Urinary bladder (tissue), 4 donors: Measurements from ENCODE around the gene BCAN. TPM values are rescaled to one million over a fixed set of nuclear protein-coding genes. Genes with fewer than 3 reads are reported as not detected.

ENCODE experiments used
- DNase-seq: peaks from one replicate; pipeline ENCODE4 v3.0.0-alpha.2; 2015; ENCODE audit errors: extremely low spot score
- H3K27ac ChIP-seq: one replicate; pipeline ENCODE4 v1.5.1; 2013; ENCODE audit warnings: low read depth, mild to moderate bottlenecking, moderate library complexity
- H3K36me3 ChIP-seq: one replicate; pipeline ENCODE4 v1.6.1; 2013; ENCODE audit warnings: mild to moderate bottlenecking, moderate library complexity; ENCODE audit not compliant: insufficient read depth
- H3K4me1 ChIP-seq: one replicate; pipeline ENCODE4 v1.6.1; 2013; ENCODE audit warnings: mild to moderate bottlenecking, moderate library complexity; ENCODE audit not compliant: insufficient read depth
- H3K4me3 ChIP-seq: one replicate; pipeline ENCODE4 v1.5.1; 2013; ENCODE audit warnings: low read depth, low read length
- WGBS: extraction: QIAGEN DNeasy Blood & Tissue Kit; methylation state at CpG from one replicate; pipeline ENCODE4 v1.1.7; 2013; 5-methylcytosine and 5-hydroxymethylcytosine counted together
- polyA plus RNA-seq: library from polyadenylated mRNA; stranded (reverse); fragments of 200-250 nt; gene quantifications from one replicate; pipeline ENCODE4 v1.2.3, GENCODE V29; 2013
- total RNA-seq: library from RNA; depleted of rRNA; stranded (reverse); fragments of >200 nt; gene quantifications from one replicate; pipeline ENCODE4 v1.2.3, GENCODE V29; 2014
- donor health status: healthy with polysubstance abuse.
- donor health status: healthy.

BCAN gene, protein sequence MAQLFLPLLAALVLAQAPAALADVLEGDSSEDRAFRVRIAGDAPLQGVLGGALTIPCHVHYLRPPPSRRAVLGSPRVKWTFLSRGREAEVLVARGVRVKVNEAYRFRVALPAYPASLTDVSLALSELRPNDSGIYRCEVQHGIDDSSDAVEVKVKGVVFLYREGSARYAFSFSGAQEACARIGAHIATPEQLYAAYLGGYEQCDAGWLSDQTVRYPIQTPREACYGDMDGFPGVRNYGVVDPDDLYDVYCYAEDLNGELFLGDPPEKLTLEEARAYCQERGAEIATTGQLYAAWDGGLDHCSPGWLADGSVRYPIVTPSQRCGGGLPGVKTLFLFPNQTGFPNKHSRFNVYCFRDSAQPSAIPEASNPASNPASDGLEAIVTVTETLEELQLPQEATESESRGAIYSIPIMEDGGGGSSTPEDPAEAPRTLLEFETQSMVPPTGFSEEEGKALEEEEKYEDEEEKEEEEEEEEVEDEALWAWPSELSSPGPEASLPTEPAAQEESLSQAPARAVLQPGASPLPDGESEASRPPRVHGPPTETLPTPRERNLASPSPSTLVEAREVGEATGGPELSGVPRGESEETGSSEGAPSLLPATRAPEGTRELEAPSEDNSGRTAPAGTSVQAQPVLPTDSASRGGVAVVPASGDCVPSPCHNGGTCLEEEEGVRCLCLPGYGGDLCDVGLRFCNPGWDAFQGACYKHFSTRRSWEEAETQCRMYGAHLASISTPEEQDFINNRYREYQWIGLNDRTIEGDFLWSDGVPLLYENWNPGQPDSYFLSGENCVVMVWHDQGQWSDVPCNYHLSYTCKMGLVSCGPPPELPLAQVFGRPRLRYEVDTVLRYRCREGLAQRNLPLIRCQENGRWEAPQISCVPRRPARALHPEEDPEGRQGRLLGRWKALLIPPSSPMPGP
- total RNA-seq (0.48 TPM), polyA plus RNA-seq (0.19 TPM)

DNA sequence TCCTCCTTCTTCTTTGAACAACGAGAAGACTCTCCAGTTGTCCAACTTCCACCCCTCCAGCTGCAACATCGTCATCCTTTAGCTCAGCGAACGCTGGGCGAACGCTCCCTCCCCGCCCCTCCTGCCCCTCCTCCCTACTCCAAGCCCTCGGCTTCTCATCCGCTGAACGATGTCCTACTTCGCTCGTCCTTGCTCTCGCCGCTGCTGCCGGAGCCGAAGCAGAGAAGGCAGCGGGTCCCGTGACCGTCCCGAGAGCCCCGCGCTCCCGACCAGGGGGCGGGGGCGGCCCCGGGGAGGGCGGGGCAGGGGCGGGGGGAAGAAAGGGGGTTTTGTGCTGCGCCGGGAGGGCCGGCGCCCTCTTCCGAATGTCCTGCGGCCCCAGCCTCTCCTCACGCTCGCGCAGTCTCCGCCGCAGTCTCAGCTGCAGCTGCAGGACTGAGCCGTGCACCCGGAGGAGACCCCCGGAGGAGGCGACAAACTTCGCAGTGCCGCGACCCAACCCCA, at the start of gene BCAN:
BCAN (plus strand) TSS at position 357 of the 504 bp plus-strand sequence. CDS start 3,938 bp downstream, outside the sequence.
- WGBS: under 1% methylated on average over 46 of the region's 46 CpGs
- H3K36me3 ChIP-seq: no peaks in the 10 kb centered on the region
- H3K4me1 ChIP-seq: no peaks in the 10 kb centered on the region
- peak within 1 kb of the TSS; percentile 44 for H3K4me3 ChIP-seq
- H3K27ac ChIP-seq: no peak within 1 kb of the TSS
- DNase-seq: no peak

DNA sequence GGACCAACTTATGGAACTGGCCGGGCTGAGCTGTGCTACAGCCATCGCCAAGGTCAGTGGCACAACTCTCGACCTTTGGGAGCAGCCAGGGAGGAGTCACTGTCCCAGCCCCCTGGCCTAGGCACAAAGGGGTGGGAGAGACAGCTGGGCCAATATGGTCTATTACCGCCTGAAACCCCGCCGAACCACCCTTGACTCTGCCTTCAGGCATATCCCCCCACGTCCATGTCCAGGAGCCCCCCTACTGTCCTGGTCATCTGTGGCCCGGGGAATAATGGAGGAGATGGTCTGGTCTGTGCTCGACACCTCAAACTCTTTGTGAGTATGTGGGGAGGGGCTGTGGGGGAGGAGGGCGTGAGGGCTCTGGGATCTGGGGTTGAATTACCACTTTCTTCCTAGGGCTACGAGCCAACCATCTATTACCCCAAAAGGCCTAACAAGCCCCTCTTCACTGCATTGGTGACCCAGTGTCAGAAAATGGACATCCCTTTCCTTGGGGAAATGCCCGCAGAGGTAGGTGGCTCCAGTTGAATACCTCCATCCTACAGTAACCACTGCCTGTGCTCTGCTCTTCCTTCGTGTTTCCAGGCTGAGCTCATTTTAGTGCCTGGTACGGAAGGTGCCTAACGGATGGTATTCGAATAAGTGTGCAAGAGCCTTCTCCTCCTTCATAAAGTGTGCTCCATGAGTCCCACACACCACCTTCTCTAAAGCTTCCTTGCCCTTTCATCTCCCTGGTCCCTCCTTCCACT, 49.6 kb upstream of the BCAN start:
- H3K36me3 ChIP-seq: no peaks in the 10 kb centered on the region
- 47% methylated on average over 16 of the region's 16 CpGs for WGBS
- H3K4me1 ChIP-seq: no peaks in the 10 kb centered on the region
- no peak overlapping the region for H3K27ac ChIP-seq
- DNase-seq: no peak
- H3K4me3 ChIP-seq: peak overlapping the region; percentile 60

DNA sequence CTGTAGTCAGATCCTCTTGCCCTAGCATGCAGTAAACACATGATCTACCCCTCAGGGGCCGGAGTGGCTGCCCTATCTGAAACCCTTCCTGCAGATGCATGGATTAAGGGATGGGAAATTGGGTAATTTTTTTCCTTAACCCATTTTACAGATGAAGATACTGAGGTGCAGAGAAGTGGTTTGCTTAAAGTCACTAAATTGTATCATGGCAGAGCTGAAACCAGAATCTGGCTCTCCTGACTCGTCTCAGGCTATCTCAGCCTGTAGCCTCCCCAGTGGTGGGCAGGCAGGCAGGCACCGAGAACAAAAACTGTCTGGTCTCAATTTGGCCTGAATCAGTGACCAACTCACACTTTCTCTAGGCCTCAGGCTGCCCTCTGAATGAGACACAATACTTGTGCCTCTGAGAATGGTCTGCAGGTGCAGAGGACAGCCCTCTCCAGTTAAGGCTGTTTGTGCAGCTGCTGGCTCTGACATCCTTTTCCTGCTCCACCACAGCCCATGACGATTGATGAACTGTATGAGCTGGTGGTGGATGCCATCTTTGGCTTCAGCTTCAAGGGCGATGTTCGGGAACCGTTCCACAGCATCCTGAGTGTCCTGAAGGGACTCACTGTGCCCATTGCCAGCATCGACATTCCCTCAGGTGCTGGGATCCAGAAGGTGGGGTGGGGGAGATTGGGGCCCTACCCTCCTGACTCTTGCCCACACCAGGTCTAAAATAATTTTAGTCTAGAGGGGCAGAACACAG, 48.8 kb upstream of the BCAN start:
- 86% methylated on average over 8 of the region's 8 CpGs for WGBS
- Histone ChIP-seq H3K27ac (no peak overlapping the region), H3K4me3 (no peak overlapping the region), H3K4me1 (no peaks in the 10 kb centered on the region), H3K36me3 (no peaks in the 10 kb centered on the region)
- DNase-seq: no peak

DNA sequence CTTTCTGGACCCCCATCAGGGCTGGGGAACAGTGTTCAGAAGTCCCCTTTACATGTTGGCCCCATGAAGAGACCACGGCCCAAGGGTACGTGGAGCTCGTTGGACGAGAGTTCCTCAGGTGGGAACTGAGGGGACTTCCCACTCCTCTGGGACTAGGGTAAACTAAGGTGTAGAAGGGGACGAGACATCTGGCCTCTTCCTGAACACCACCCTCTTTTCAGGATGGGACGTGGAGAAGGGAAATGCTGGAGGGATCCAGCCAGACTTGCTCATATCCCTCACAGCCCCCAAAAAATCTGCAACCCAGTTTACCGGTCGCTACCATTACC, 48.3 kb upstream of the BCAN start:
- WGBS: 89% methylated on average over 8 of the region's 8 CpGs

DNA sequence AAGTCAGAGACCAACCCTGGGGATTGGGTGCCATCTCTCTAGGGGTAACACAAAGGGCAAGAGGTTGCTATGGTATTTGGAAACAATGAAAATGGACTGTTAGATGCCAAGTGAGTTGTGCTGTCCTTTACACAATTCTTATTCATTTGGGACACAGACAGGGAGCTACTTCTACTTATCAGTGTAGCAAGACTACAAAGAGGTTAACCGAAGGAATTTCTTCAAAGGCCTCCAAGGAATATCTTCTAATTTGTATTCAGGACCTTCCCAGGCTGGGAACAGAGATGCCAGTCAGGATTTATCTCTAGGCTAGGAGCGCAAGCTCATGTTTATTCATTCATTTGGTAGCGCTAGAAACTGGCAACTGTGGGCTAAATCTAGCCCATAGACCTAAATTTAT, 47.7 kb upstream of the BCAN start:
- no peak for DNase-seq
- no peak overlapping the region for H3K4me3 ChIP-seq
- WGBS: 86% methylated on average over 3 of the region's 3 CpGs
- H3K27ac ChIP-seq: no peak overlapping the region
- H3K4me1 ChIP-seq: no peaks in the 10 kb centered on the region
- no peaks in the 10 kb centered on the region for H3K36me3 ChIP-seq

More for the DNA sequence above, 48.3 kb upstream of the BCAN start:
- no peak for DNase-seq
- H3K36me3 ChIP-seq: no peaks in the 10 kb centered on the region
- no peak overlapping the region for H3K4me3 ChIP-seq
- no peak overlapping the region for H3K27ac ChIP-seq
- H3K4me1 ChIP-seq: no peaks in the 10 kb centered on the region

DNA sequence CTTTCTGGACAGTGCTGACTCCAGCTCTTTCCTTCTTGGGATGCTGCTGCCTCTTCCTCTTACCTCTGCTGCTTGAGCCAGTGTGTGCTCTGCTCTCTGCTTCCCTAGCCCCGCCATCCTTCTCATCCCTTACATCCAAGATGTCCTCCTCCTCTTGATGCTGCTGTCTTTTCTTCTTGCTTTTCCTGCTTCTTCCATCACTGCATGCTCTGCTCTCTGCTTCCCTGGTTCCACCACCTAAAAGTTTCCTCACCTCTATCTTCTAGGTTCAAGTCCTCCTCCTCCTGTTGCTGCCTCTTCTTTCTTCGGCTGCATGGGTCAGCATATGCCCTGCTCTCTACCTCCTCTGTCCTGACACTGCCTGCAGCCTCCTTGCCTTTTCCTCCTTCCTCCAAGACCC, 46.9 kb upstream of the BCAN start:
- Histone ChIP-seq H3K4me1 (no peaks in the 10 kb centered on the region), H3K4me3 (no peak overlapping the region), H3K36me3 (no peaks in the 10 kb centered on the region), H3K27ac (no peak overlapping the region)
- no peak for DNase-seq
- 95% methylated on average over 2 of the region's 2 CpGs for WGBS

DNA sequence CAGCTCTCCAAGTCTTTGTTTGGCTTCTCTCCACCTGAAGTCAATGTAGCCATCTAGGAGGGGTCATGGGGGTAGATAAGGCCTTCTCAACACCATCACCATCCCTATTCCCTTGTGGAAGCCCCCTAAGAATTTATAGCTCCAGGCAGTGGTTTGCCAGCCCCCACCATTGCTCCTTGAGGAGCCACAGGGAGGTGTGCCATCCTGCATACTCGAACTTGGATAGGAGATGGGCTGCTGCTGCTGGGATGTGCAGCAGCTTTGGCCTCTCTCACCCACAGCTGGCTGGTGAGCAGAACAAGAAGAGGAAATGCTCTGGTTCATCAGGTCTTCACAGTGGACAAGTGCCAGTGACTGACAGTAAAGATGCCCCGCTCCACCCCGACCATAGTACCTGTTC, 45.5 kb upstream of the BCAN start:
- WGBS: 89% methylated on average over 3 of the region's 3 CpGs
- H3K27ac ChIP-seq: no peak overlapping the region

DNA sequence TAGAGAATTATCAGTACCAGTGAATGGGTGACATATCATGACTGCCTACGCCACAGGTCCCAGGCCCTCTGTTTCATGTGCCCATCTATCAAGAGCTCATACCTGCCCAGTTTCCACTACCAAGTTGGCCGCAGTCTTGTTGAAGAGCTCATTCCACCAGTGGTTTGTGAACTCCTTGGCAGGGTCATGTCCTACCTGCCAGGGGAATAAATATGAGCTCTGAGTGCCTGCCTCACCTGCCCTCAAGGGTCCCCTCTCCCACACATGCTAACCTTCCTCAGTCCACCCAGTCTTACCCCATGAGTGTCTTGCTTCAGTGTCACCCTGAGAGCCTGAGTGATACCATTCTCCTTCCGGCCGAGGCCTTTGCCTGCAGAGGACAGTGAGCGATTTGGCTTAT, 43.8 kb upstream of the BCAN start:
- Histone ChIP-seq H3K4me1 (no peaks in the 10 kb centered on the region), H3K4me3 (no peak overlapping the region), H3K27ac (no peak overlapping the region), H3K36me3 (no peaks in the 10 kb centered on the region)
- DNase-seq: no peak
- 95% methylated on average over 5 of the region's 5 CpGs for WGBS

More for the DNA sequence above, 45.5 kb upstream of the BCAN start:
- no peak for DNase-seq
- Histone ChIP-seq H3K36me3 (no peaks in the 10 kb centered on the region), H3K4me1 (no peaks in the 10 kb centered on the region), H3K4me3 (no peak overlapping the region)

DNA sequence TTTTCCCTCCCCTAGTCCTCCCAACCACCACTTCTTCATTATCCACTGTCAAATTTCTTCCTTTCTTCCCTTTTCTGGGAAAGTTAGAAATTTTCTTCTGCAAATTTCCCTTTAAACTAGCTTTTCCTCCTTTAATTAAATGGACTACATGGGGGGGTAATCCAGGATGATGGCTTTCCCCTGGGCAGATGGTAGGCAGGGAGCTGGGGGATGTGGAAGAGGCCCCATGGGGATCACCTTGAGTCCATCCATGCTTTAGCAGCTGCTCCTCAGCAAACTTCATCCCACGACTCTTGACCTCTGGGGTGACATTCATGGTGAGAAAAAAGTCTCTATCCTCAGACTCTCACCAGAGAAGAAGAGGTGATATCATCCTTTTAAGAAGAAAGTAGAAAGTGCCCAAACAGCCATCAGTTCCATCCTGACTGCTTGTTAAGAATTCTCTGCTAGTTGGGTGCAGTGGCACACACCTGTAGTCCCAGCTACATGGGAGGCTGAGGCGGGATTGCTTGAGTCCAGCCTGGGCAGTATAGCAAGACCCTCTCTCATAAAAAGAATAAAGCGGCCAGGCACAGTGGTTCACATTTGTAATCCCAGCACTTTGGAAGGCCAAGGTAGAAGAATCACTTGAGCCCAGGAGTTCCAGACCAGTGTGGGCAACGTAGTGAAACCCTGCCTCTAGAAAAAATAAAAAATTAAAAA, 43.0 kb upstream of the BCAN start:
- DNase-seq: no peak
- H3K4me3 ChIP-seq: no peak overlapping the region
- no peaks in the 10 kb centered on the region for H3K4me1 ChIP-seq
- no peaks in the 10 kb centered on the region for H3K36me3 ChIP-seq
- WGBS: 90% methylated on average over 4 of the region's 4 CpGs
- no peak overlapping the region for H3K27ac ChIP-seq

DNA sequence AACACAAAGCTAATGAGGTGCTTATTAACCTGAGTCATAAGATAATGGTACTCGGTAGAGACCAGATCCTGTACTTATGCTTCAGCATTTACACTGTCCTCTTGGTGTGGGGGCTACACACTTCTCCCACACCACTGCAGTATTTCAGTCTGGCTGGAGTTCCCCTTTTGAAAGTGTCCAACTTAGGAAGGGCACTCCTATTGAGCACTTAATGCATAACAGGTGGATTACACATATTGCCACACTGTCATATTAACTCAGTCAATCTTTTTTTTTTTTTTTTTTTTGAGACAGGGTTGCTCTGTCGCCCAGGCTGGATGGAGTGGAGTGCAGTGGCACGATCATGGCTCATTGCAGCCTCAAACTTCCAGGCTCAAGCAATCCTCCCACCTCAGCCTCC, 42.1 kb upstream of the BCAN start:
- 79% methylated on average over 3 of the region's 3 CpGs for WGBS
- Histone ChIP-seq H3K4me3 (no peak overlapping the region), H3K36me3 (no peaks in the 10 kb centered on the region), H3K4me1 (no peaks in the 10 kb centered on the region), H3K27ac (no peak overlapping the region)
- no peak for DNase-seq

DNA sequence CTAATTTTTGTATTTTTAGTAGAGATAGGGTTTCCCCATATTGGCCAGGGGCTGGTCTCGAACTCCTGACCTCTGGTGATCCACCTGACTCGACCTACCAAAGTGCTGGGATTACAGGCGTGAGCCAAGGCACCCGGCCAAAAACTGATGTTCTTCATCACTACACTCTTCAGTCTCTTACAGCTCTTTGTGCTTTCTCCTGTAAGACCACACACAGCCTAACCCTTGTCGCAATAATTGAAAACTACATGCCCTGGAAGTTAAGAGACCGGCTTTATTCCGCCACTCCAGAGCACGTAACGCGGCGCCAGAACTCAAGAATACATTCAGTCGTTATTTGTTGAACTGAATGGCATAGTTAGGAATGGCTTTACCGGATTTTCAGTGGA, 41.2 kb upstream of the BCAN start:
- H3K27ac ChIP-seq: no peak overlapping the region
- WGBS: 1% methylated on average over 13 of the region's 13 CpGs
- no peaks in the 10 kb centered on the region for H3K36me3 ChIP-seq
- H3K4me1 ChIP-seq: no peaks in the 10 kb centered on the region
- H3K4me3 ChIP-seq: peak overlapping the region; percentile 73
- DNase-seq: no peak

DNA sequence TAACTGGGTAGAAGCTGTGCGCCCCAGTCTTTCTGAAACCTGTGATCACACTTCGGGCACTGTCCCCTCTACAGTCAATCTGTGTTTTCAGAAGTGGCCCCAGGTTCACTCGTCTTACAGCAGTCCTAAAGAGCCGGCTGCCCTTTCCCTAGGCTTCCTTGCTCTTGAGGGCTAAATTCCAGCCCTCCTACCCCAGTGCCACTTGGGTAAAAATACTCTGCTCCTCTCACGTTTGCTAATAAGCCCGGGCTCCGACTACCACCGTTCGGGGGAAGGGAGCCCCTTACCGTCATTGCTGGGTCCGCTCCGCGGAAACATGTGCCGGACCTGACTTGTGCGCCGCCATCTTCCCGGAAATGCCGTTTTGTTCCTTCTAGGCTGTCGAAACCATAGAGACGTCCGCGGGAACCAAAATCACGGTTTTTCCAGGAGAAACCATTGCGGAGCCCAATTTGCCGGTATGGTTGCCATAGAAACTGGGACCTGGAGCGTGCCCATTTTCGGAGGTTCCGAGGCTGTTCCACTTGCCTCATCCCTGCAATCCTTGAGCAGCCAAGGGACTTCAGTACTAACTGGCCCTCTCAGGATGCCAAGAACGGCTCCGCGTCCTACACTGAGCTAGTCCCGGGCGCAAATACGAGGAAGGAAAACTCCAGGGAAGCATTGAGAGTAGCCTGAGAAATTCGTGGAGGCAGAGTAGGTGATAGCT, 40.6 kb upstream of the BCAN start, which contains the start of gene GPATCH4:
GPATCH4 (minus strand) TSS at position 358 of the 709 bp plus-strand sequence.
- Histone ChIP-seq H3K36me3 (no peaks in the 10 kb centered on the region), H3K4me3 (peak within 1 kb of the TSS; percentile 73), H3K27ac (peak within 1 kb of the TSS; percentile 53), H3K4me1 (no peaks in the 10 kb centered on the region)
- peak; percentile 77 for DNase-seq
- under 1% methylated on average over 35 of the region's 35 CpGs for WGBS
